ENCODE measurements around the gene ARAP1. TPM values are rescaled to one million over a fixed set of nuclear protein-coding genes. Genes with fewer than 3 reads are reported as not detected.
A peak's percentile ranks its signal among the peaks of the same experiment; 100 is the strongest.

ARAP1 gene
- total RNA-seq, 2 donors from 2014 or later: 102 to 121 TPM

DNA sequence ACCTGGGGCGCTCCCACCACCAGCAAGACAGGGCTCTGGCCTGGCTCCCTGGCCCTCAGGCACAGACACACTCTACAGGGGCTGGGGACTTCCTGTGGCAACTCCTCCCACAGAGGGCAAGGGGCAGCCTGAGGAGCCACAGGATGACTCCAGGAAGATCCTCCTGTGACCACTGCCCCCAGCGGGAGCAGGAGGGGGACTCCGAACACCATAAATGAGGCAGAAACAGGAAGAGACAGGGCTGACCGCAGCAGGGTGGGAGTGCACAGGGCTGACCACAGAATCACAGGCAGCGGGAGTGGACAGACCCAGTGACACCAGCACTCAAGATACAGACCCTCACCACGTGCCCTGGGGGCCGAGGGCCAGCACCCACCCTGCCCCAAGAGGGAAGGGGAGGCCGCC lies 10.8 kb downstream of the ARAP1 start:
- Mint-ChIP-seq H3K27ac (peak overlapping the region; percentile 93 to 94), H3K9me3 (no peaks in the 10 kb centered on the region), H3K36me3 (no peaks in the 10 kb centered on the region)
- ATAC-seq (no peak), DNase-seq (ENCODE audit: low spot score in 2 of 2) (no peak)

- ATAC-seq (no peak), DNase-seq (ENCODE audit: low spot score in 2 of 2) (no peak)
- H3K9me3 Mint-ChIP-seq: no peaks in the 10 kb centered on the region
- peak overlapping the region; percentile 93 to 94 for H3K27ac Mint-ChIP-seq
- H3K36me3 Mint-ChIP-seq: no peaks in the 10 kb centered on the region
Observed at GRCh38 chr11:72740562-72741428, 11.4 kb downstream of the ARAP1 start.

DNA sequence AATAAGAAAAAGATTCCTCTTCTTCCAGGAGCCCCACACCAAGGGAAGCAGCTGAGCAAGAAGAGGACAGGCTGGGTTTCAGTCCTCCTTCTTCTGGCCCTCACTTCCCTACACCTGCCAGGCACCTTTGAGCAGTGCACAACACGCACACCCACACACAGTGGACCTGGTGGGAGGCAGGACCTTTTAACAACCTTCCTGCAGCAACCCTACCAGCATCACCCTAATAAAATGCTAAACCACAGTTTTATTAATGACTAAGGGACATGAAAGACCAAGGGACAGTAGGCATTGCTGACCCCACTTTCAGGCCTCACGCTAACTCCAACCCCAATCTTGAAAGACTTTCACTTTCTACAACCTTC lies 12.2 kb downstream of the ARAP1 start:
- no peak for ATAC-seq
- DNase-seq (ENCODE audit: low spot score in 2 of 2): no peak
- no peaks in the 10 kb centered on the region for H3K9me3 Mint-ChIP-seq
- H3K27ac Mint-ChIP-seq: peak overlapping the region; percentile 89 to 93
- no peaks in the 10 kb centered on the region for H3K36me3 Mint-ChIP-seq

- DNase-seq (ENCODE audit: low spot score in 2 of 2): no peak
- no peaks in the 10 kb centered on the region for H3K9me3 Mint-ChIP-seq
- peak overlapping the region; percentile 89 to 93 for H3K27ac Mint-ChIP-seq
- ATAC-seq: no peak
- H3K36me3 Mint-ChIP-seq: no peaks in the 10 kb centered on the region
Observed at GRCh38 chr11:72739240-72740059, 12.8 kb downstream of the ARAP1 start.

DNA sequence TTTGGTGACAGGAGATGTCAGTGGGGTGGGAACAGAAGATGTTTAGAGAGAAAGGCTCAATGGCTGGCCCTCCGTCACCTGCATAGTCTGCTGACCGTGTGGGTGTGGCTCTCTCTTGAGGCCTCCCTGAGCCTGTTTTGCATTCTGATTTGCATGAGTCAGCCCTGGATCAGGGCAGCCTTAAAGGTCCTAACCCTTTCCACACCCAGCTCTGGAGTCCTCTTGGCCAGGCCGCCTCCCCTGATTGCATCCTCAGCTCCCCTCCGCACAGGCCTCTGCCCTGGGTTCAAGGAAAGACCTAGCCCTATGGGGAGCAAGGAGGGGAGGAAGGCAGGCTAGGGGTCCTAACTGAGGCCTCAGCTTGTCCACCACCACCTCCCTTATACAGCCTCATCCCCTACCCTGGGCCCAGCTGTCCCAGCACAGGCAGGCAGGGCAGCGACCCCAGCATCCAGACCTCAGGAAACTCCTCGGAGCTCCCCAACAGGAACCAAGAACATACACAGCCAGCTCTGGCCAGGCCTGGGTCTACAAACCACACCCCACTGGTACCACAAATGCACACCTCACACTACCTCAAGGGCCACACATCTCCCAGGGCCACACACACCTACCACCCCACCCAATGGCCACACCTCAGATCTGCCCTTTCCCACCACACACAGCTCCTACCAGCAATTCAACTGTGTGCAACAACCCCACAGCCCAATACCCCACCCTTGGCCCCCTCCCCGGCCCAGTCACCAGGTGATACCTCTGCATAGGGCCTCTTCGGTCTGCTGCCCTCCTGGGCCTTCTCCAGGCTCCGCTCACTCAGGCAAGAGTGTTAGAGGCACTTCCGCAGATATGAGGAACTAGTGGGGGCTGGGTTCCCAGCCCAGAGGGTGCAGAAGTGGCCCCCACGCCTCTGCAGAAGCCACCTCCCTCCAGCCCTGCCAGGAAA lies 13.7 kb downstream of the ARAP1 start:
- no peaks in the 10 kb centered on the region for H3K36me3 Mint-ChIP-seq
- ATAC-seq: no peak

GRCh38 chr11:72737336-72737735 lies 14.9 kb downstream of the ARAP1 start:
- ATAC-seq: no peak
- Mint-ChIP-seq H3K9me3 (no peaks in the 10 kb centered on the region), H3K27ac (peak overlapping the region; percentile 88 to 93), H3K36me3 (no peaks in the 10 kb centered on the region)
- no peak for DNase-seq (ENCODE audit: low spot score in 2 of 2)

More for the DNA sequence above, 13.7 kb downstream of the ARAP1 start:
- Mint-ChIP-seq H3K9me3 (no peaks in the 10 kb centered on the region), H3K27ac (peak overlapping the region; percentile 91 to 93)
- no peak for DNase-seq (ENCODE audit: low spot score in 2 of 2)

GRCh38 chr11:72736452-72737069 lies 15.6 kb downstream of the ARAP1 start:
- ATAC-seq: peak; percentile 86 to 90
- H3K36me3 Mint-ChIP-seq: peaks cover 0 to 2% of the 10 kb centered on the region in 2 donors
- peak; percentile 43 to 77 for DNase-seq (ENCODE audit: low spot score in 2 of 2)

DNA sequence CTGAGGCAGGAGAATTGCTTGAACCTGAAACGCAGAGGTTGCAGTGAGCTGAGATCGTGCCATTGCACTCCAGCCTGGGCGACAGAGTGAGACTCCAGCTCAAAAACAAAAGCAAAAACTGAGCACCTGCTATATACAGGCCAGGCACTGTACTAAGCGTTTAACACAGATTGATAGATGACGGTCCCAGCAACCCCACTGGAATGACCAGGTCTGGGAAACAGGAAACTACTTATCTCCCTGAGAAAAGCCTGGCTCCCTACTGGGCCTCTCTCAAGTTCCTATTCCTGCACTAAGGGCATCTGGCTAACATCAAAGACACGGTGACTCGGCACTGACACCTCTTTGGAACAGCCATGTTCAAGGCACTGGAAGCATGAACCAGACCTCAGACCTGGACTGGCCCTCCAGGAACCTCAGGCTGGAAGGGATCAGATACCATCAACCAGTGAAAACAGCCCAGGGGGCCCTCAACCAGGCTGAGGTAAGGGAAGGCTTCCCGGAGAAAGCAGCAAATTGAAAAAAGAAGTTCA lies 16.6 kb downstream of the ARAP1 start:
- H3K9me3 Mint-ChIP-seq: no peaks in the 10 kb centered on the region
- ATAC-seq: no peak
- H3K36me3 Mint-ChIP-seq: peaks cover 0 to 12% of the 10 kb centered on the region in 2 donors
- H3K27ac Mint-ChIP-seq: peak overlapping the region in 1 of 2 donors; percentile 93
- no peak for DNase-seq (ENCODE audit: low spot score in 2 of 2)

More at GRCh38 chr11:72736452-72737069, 15.6 kb downstream of the ARAP1 start:
- no peaks in the 10 kb centered on the region for H3K9me3 Mint-ChIP-seq
- H3K27ac Mint-ChIP-seq: peak overlapping the region; percentile 88 to 93

DNA sequence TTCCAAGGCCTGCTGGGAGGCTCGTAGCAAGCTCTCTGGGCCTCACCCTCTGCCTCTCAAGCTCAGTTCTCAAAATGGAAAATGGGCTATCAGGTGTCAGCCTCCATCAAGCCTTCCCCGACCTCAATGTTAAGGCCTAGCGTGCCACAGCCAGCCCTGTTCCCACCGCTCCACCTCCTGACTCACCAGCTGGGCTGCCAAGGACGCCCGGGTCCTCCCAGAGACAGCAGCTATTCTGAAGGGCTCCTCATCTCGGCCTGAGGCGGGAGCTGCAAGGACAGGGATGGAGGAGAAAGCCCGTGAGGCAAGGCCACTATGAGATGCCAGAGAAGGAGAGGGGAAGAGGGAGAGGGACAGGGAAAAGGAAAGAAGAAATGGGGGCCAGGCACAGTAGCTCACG lies 19.9 kb downstream of the ARAP1 start:
- no peaks in the 10 kb centered on the region for H3K9me3 Mint-ChIP-seq
- peaks cover 0 to 14% of the 10 kb centered on the region in 2 donors for H3K36me3 Mint-ChIP-seq
- no peak for ATAC-seq
- H3K27ac Mint-ChIP-seq: peak overlapping the region; percentile 52 to 88
- no peak for DNase-seq (ENCODE audit: low spot score in 2 of 2)

GRCh38 chr11:72730737-72731136 lies 21.5 kb downstream of the ARAP1 start:
- H3K27ac Mint-ChIP-seq: no peak overlapping the region
- ATAC-seq: no peak
- no peaks in the 10 kb centered on the region for H3K9me3 Mint-ChIP-seq
- H3K36me3 Mint-ChIP-seq: peaks cover 0 to 14% of the 10 kb centered on the region in 2 donors
- DNase-seq (ENCODE audit: low spot score in 2 of 2): no peak

DNA sequence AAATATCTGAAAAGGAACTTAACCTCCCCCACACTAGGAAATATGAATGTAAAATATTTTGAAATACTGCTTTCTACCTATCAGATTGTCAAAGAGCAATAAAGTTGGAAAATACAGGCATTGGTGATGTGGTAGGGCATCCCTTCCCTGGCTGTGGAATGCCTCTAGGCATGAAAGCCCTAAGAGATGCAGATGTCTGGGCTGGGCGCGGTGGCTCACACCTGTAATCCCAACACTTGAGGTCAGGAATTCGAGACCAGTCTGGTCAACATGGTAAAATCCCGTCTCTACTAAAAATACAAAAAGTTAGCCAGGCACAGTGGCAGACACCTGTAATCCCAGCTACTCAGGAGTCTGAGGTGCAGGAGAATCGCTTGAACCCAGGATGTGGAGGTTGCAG lies 22.0 kb downstream of the ARAP1 start:
- no peak overlapping the region for H3K27ac Mint-ChIP-seq
- ATAC-seq (no peak), DNase-seq (ENCODE audit: low spot score in 2 of 2) (no peak)
- peaks cover 0 to 14% of the 10 kb centered on the region in 2 donors for H3K36me3 Mint-ChIP-seq
- H3K9me3 Mint-ChIP-seq: no peaks in the 10 kb centered on the region

GRCh38 chr11:72727521-72727920 lies 24.7 kb downstream of the ARAP1 start:
- H3K27ac Mint-ChIP-seq: peak overlapping the region; percentile 66 to 79
- ATAC-seq: no peak
- H3K36me3 Mint-ChIP-seq: peaks cover 0 to 14% of the 10 kb centered on the region in 2 donors
- DNase-seq (ENCODE audit: low spot score in 2 of 2): no peak
- no peaks in the 10 kb centered on the region for H3K9me3 Mint-ChIP-seq

GRCh38 chr11:72726266-72727220 lies 25.7 kb downstream of the ARAP1 start:
- Mint-ChIP-seq H3K9me3 (no peaks in the 10 kb centered on the region), H3K36me3 (peaks cover 0 to 16% of the 10 kb centered on the region in 2 donors), H3K27ac (peak overlapping the region; percentile 66 to 79)
- DNase-seq (ENCODE audit: low spot score in 2 of 2) (no peak), ATAC-seq (no peak)

DNA sequence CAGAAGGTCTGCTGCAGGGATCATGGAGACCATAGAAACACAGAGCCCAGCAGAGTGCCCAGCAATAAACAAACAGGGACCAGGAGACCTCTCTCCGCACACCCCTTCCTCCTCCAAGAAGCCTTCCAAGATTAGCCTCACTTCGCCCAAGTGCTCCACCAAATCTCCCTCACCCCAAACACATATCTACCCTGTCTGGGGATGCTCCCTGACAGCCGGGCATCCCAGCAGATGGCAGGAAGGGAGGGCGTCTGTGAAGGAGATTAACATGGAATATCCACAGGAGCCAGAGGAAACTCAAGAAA lies 26.5 kb downstream of the ARAP1 start:
- ATAC-seq (no peak), DNase-seq (ENCODE audit: low spot score in 2 of 2) (no peak)
- Mint-ChIP-seq H3K9me3 (no peaks in the 10 kb centered on the region), H3K27ac (peak overlapping the region; percentile 79 to 88), H3K36me3 (peaks cover 0 to 16% of the 10 kb centered on the region in 2 donors)
